Gastroesophageal sphincter (tissue), 3 donors: Measurements from ENCODE around the gene ELMO1.

Experiments
- CTCF ChIP-seq, 4 experiments: fragments of 200-600 bp in 2 of 4; fragments of 450-650 bp in 2 of 4; sonication (generic) in 1 of 4; IDR thresholded peaks; one replicate each; pipeline ENCODE4 v1.5.1; 2017 to 2019; ENCODE audit warnings: antibody characterized with exemption in 4 of 4, mild to moderate bottlenecking in 2 of 4, moderate library complexity in 2 of 4
- EP300 ChIP-seq: sonication (generic); formaldehyde crosslinking; IDR thresholded peaks from one replicate; pipeline ENCODE4 v1.6.1; 2017; ENCODE audit warnings: antibody characterized with exemption, mild to moderate bottlenecking
- POLR2AphosphoS5 ChIP-seq: sonication (generic); formaldehyde crosslinking; IDR thresholded peaks from one replicate; pipeline ENCODE4 v1.6.1; 2017; ENCODE audit warnings: antibody characterized with exemption

DNA sequence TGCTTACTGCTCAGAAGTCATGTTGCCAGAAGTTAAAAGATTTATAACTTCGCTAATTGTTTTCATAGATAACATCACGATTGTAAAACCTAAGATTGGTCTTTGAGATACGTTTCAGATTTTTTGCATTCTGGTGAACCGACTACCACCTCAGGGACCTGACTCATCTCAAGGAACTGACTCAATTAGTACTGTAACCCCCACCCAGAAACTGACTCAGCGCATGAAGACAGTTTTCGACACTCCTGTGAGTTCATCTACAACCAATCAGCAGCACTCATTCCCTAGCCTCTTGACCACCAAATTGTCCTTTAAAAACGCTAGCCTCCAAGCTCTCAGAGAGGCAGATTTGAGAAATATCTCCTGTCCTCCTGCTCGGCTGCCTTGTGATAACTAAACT is 72.3 kb downstream of the ELMO1 start:
- TF ChIP-seq POLR2AphosphoS5 (no peak), CTCF (IDR thresholded peaks at IDR 0.05) (no peak), EP300 (no peak)
